H9 (cell line): ENCODE data around the gene RBSN. TPM values are rescaled to one million over a fixed set of nuclear protein-coding genes. Genes with fewer than 3 reads are reported as not detected.

Experiments used
- DNase-seq: peaks from one replicate; pipeline ENCODE4 v3.0.0-alpha.2; 2017
- H2AFZ ChIP-seq: one replicate; pipeline ENCODE4 v1.6.1; 2013; ENCODE audit warnings: mild to moderate bottlenecking, low read length, control low read depth, moderate library complexity
- H2AK5ac ChIP-seq: 2 replicates; pipeline ENCODE4 v1.6.1; 2013; ENCODE audit warnings: low read length, control low read depth, mixed read lengths; ENCODE audit not compliant: insufficient read length
- H2BK120ac ChIP-seq: one replicate; pipeline ENCODE4 v1.6.1; 2013; ENCODE audit warnings: low read depth, mild to moderate bottlenecking, low read length, control low read depth, inconsistent platforms; ENCODE audit not compliant: poor library complexity, severe bottlenecking
- H2BK12ac ChIP-seq: 2 replicates; pipeline ENCODE4 v1.6.1; 2013; ENCODE audit warnings: low read length, control low read depth, mixed read lengths, low read depth; ENCODE audit not compliant: insufficient read length
- H2BK15ac ChIP-seq: 2 replicates; pipeline ENCODE4 v1.6.1; 2013; ENCODE audit warnings: low read depth, low read length, control low read depth
- H2BK20ac ChIP-seq: one replicate; pipeline ENCODE4 v1.6.1; 2013; ENCODE audit warnings: low read depth, mild to moderate bottlenecking, low read length, control low read depth, inconsistent platforms; ENCODE audit not compliant: poor library complexity, severe bottlenecking
- H2BK5ac ChIP-seq: 2 replicates; pipeline ENCODE4 v1.6.1; 2013; ENCODE audit warnings: low read length, control low read depth, mixed read lengths; ENCODE audit not compliant: insufficient read length
- H3K14ac ChIP-seq: 2 replicates; pipeline ENCODE4 v1.6.1; 2013; ENCODE audit warnings: low read length, control low read depth; ENCODE audit not compliant: insufficient read depth
- H3K18ac ChIP-seq: 2 replicates; pipeline ENCODE4 v1.6.1; 2013; ENCODE audit warnings: low read depth, mild to moderate bottlenecking, mixed read lengths, low read length, control low read depth; ENCODE audit not compliant: insufficient read length
- H3K23ac ChIP-seq: 2 replicates; pipeline ENCODE4 v1.6.1; 2013; ENCODE audit warnings: low read length, control low read depth, mixed read lengths, low read depth; ENCODE audit not compliant: insufficient read length
- H3K23me2 ChIP-seq: 2 replicates; pipeline ENCODE4 v1.6.1; 2013; ENCODE audit warnings: low read depth, mild to moderate bottlenecking, mixed read lengths, low read length, control low read depth; ENCODE audit not compliant: insufficient read length, poor library complexity, severe bottlenecking
- H3K27ac ChIP-seq: 2 replicates; pipeline ENCODE4 v1.5.1; 2013; ENCODE audit warnings: low read length, control low read depth, mixed read lengths, low read depth; ENCODE audit not compliant: insufficient read length
- H3K27me3 ChIP-seq: 2 replicates; pipeline ENCODE4 v1.6.1; 2013; ENCODE audit warnings: low read length, control low read depth, inconsistent platforms; ENCODE audit not compliant: insufficient read depth
- H3K4ac ChIP-seq: 2 replicates; pipeline ENCODE4 v1.6.1; 2013; ENCODE audit warnings: low read depth, mild to moderate bottlenecking, control low read depth, inconsistent platforms, low read length, moderate library complexity
- H3K4me1 ChIP-seq: 2 replicates; pipeline ENCODE4 v1.6.1; 2013; ENCODE audit warnings: low read length, control low read depth, inconsistent platforms; ENCODE audit not compliant: insufficient read depth
- H3K4me2 ChIP-seq: 2 replicates; pipeline ENCODE4 v1.6.1; 2013; ENCODE audit warnings: low read length, control low read depth, mixed read lengths; ENCODE audit not compliant: insufficient read length, insufficient read depth
- H3K56ac ChIP-seq: 2 replicates; pipeline ENCODE4 v1.6.1; 2013; ENCODE audit warnings: low read depth, mild to moderate bottlenecking, mixed read lengths, low read length, control low read depth; ENCODE audit not compliant: insufficient read length
- H3K79me1 ChIP-seq: 2 replicates; pipeline ENCODE4 v1.6.1; 2013; ENCODE audit warnings: low read depth, mild to moderate bottlenecking, moderate library complexity, low read length, control low read depth, inconsistent platforms; ENCODE audit not compliant: insufficient read depth, poor library complexity, severe bottlenecking
- H3K79me2 ChIP-seq: 2 replicates; pipeline ENCODE4 v1.6.1; 2013; ENCODE audit warnings: low read length, control low read depth, inconsistent platforms; ENCODE audit not compliant: insufficient read depth
- H3K9ac ChIP-seq: 2 replicates; pipeline ENCODE4 v1.6.1; 2013; ENCODE audit warnings: low read length, control low read depth, mixed read lengths; ENCODE audit not compliant: insufficient read length; ENCODE audit errors: extremely low read depth
- H3K9me3 ChIP-seq: one replicate; pipeline ENCODE4 v1.6.1; 2013; ENCODE audit warnings: low read depth, low read length, inconsistent platforms; ENCODE audit not compliant: control insufficient read depth
- H3T11ph ChIP-seq: one replicate; pipeline ENCODE4 v1.6.1; 2013; ENCODE audit warnings: mild to moderate bottlenecking, low read length, control low read depth, inconsistent platforms
- H4K20me1 ChIP-seq: one replicate; pipeline ENCODE4 v1.6.1; 2013; ENCODE audit not compliant: control insufficient read depth, insufficient read length, insufficient read depth
- H4K5ac ChIP-seq: 2 replicates; pipeline ENCODE4 v1.6.1; 2013; ENCODE audit warnings: low read depth, mild to moderate bottlenecking, mixed read lengths, low read length, control low read depth; ENCODE audit not compliant: insufficient read length
- H4K8ac ChIP-seq: replicated peaks from 2 replicates; pipeline ENCODE4 v1.6.1; 2013; ENCODE audit warnings: low read length, control low read depth, mixed read lengths, low read depth; ENCODE audit not compliant: insufficient read length
- H4K91ac ChIP-seq: 2 replicates; pipeline ENCODE4 v1.6.1; 2013; ENCODE audit warnings: low read depth, mild to moderate bottlenecking, moderate library complexity, mixed read lengths, low read length, control low read depth; ENCODE audit not compliant: insufficient read length
- H3K27ac Mint-ChIP-seq, 3 experiments: 2 replicates in 2 of 3; 3 replicates in 1 of 3; pipeline ENCODE4 v1.8.0; 2020 to 2021; ENCODE audit warnings: mixed read lengths in 3 of 3, mild to moderate bottlenecking in 1 of 3, moderate library complexity in 1 of 3
- H3K27me3 Mint-ChIP-seq: 2 replicates; pipeline ENCODE4 v1.8.0; 2021; ENCODE audit warnings: low read depth, mild to moderate bottlenecking, moderate library complexity, mixed read lengths
- H3K36me3 Mint-ChIP-seq, 3 experiments: 2 replicates in 2 of 3; 3 replicates in 1 of 3; pipeline ENCODE4 v1.8.0; 2020 to 2021; ENCODE audit warnings: low read depth in 3 of 3, mixed read lengths in 3 of 3; ENCODE audit not compliant: insufficient read depth in 1 of 3
- H3K4me1 Mint-ChIP-seq, 2 experiments: 2 replicates each; pipeline ENCODE4 v1.8.0; 2020; ENCODE audit warnings: mixed read lengths in 2 of 2
- H3K4me3 Mint-ChIP-seq, 2 experiments: 2 replicates in 1 of 2; 3 replicates in 1 of 2; pipeline ENCODE4 v1.8.0; 2020 to 2021; ENCODE audit warnings: mild to moderate bottlenecking in 2 of 2, mixed read lengths in 2 of 2, moderate library complexity in 1 of 2
- H3K9me3 Mint-ChIP-seq, 2 experiments: 2 replicates in 1 of 2; 3 replicates in 1 of 2; pipeline ENCODE4 v1.8.0; 2020; ENCODE audit warnings: mild to moderate bottlenecking in 2 of 2, mixed read lengths in 2 of 2, moderate library complexity in 1 of 2
- CTCF ChIP-seq: fragments of 200-600 bp; sonication (generic); conservative IDR thresholded peaks from 3 replicates; pipeline ENCODE4 v1.8.0; 2021; ENCODE audit warnings: antibody characterized with exemption, mild to moderate bottlenecking
- WGBS: extraction: QIAGEN DNeasy Blood & Tissue Kit; methylation state at CpG from one replicate; pipeline ENCODE4 v1.1.7; 2013; ENCODE audit warnings: missing lambda C conversion rate, low lambda C conversion rate, mixed read lengths; ENCODE audit not compliant: insufficient read length; ENCODE audit errors: extremely low coverage; 5-methylcytosine and 5-hydroxymethylcytosine counted together
- total RNA-seq: library from RNA; stranded (reverse); gene quantifications from 2 replicates; pipeline ENCODE4 v1.2.1, GENCODE V29; 2021

Gene RBSN
- total RNA-seq, 1 experiment from 2014 or later, result 16.0 TPM

- no peak overlapping the region for H2BK5ac ChIP-seq
- no peak overlapping the region for H3K4me2 ChIP-seq
- H2AK5ac ChIP-seq, result no peak overlapping the region
- Mint-ChIP-seq H3K36me3 (peaks cover 12 to 31% (median 30%) of the 10 kb centered on the region in 3 experiments; a peak in 6 of 7 replicates), H3K27me3 (no peaks in the 10 kb centered on the region), H3K4me1 (no peaks in the 10 kb centered on the region), H3K27ac (no peak overlapping the region), H3K9me3 (no peaks in the 10 kb centered on the region), H3K4me3 (no peak overlapping the region)
- no peaks in the 10 kb centered on the region for H3K4me1 ChIP-seq
- H4K5ac ChIP-seq, result no peak overlapping the region
- no peaks in the 10 kb centered on the region for H3K23me2 ChIP-seq
- H4K20me1 ChIP-seq, result no peaks in the 10 kb centered on the region
- no peak overlapping the region for H3K18ac ChIP-seq
- H3K27ac ChIP-seq, result no peak overlapping the region
- H4K8ac ChIP-seq, result no peak overlapping the region
- no peak overlapping the region for H3K23ac ChIP-seq
- no peaks in the 10 kb centered on the region for H3K27me3 ChIP-seq
- no peak overlapping the region for H2BK120ac ChIP-seq
- H3K9me3 ChIP-seq, result no peaks in the 10 kb centered on the region
- no peak overlapping the region for H2BK15ac ChIP-seq
- no peak for DNase-seq
- no peak overlapping the region for H4K91ac ChIP-seq
- H3T11ph ChIP-seq, result no peak overlapping the region
- TF ChIP-seq CTCF, result no peak
- H3K79me2 ChIP-seq, result no peaks in the 10 kb centered on the region
- H3K4ac ChIP-seq, result no peak overlapping the region
- no peak overlapping the region for H3K9ac ChIP-seq
- H2AFZ ChIP-seq, result no peak overlapping the region
- WGBS, result no CpG with 5 or more reads among the region's 2 CpGs
- no peak overlapping the region for H2BK20ac ChIP-seq
- no peak overlapping the region for H3K56ac ChIP-seq
- no peaks in the 10 kb centered on the region for H3K79me1 ChIP-seq
- no peak overlapping the region for H3K14ac ChIP-seq
- H2BK12ac ChIP-seq, result no peak overlapping the region
Measured at GRCh38 chr3:15071699-15072098, 27.2 kb downstream of the RBSN start.
